IMR-90 (cell line): ENCODE results near the gene CD93.

Experiments used
- BHLHE40 ChIP-seq: fragments of 150-350 bp; IDR thresholded peaks from 2 replicates; pipeline ENCODE4 v1.6.1; 2016; ENCODE audit warnings: mild to moderate bottlenecking, low read depth, low read length
- CEBPB ChIP-seq: IDR thresholded peaks from 2 replicates; pipeline ENCODE4 v1.6.1; 2012; ENCODE audit warnings: low read depth, low read length, improper control_type of control experiment
- CHD1 ChIP-seq: IDR thresholded peaks from 2 replicates; pipeline ENCODE4 v1.6.1; 2012; ENCODE audit warnings: low read depth, low read length, improper control_type of control experiment
- CTCF ChIP-seq: conservative IDR thresholded peaks from 2 replicates; pipeline ENCODE4 v1.5.1; 2012; ENCODE audit warnings: mild to moderate bottlenecking, low read depth, low read length, improper control_type of control experiment
- FOS ChIP-seq: fragments of 150-350 bp; IDR thresholded peaks from 2 replicates; pipeline ENCODE4 v1.6.1; 2016; ENCODE audit warnings: low read depth, low read length
- MAFK ChIP-seq: IDR thresholded peaks from 2 replicates; pipeline ENCODE4 v1.6.1; 2012; ENCODE audit warnings: low read depth, low read length, improper control_type of control experiment
- MAZ ChIP-seq: IDR thresholded peaks from 2 replicates; pipeline ENCODE4 v1.6.1; 2012; ENCODE audit warnings: low read depth, mild to moderate bottlenecking, low read length, improper control_type of control experiment, moderate library complexity, borderline replicate concordance
- NFE2L2 ChIP-seq: fragments of 150-350 bp; IDR thresholded peaks from 2 replicates; pipeline ENCODE4 v1.6.1; 2016; ENCODE audit warnings: low read depth, mild to moderate bottlenecking, low read length
- POLR2A ChIP-seq: IDR thresholded peaks from 2 replicates; pipeline ENCODE4 v1.6.1; 2012; ENCODE audit warnings: mild to moderate bottlenecking, low read depth, low read length
- RAD21 ChIP-seq: IDR thresholded peaks from 2 replicates; pipeline ENCODE4 v1.6.1; 2012; ENCODE audit warnings: low read length, improper control_type of control experiment
- RCOR1 ChIP-seq: IDR thresholded peaks from 2 replicates; pipeline ENCODE4 v1.6.1; 2012; ENCODE audit warnings: mild to moderate bottlenecking, low read length, improper control_type of control experiment; ENCODE audit not compliant: insufficient replicate concordance
- RFX5 ChIP-seq: IDR thresholded peaks from 2 replicates; pipeline ENCODE4 v1.8.0; 2012; ENCODE audit warnings: low read depth, mild to moderate bottlenecking, low read length, moderate library complexity
- SMC3 ChIP-seq: fragments of 150-350 bp; IDR thresholded peaks from 2 replicates; pipeline ENCODE4 v1.6.1; 2016; ENCODE audit warnings: low read depth, mild to moderate bottlenecking, antibody characterized with exemption, low read length, moderate library complexity
- TF ChIP-seq, protein P1 (sequence below): fragments of 150-350 bp; IDR thresholded peaks from 2 replicates; pipeline ENCODE4 v1.6.1; 2017; ENCODE audit warnings: mild to moderate bottlenecking, antibody characterized with exemption, low read length, low read depth

DNA sequence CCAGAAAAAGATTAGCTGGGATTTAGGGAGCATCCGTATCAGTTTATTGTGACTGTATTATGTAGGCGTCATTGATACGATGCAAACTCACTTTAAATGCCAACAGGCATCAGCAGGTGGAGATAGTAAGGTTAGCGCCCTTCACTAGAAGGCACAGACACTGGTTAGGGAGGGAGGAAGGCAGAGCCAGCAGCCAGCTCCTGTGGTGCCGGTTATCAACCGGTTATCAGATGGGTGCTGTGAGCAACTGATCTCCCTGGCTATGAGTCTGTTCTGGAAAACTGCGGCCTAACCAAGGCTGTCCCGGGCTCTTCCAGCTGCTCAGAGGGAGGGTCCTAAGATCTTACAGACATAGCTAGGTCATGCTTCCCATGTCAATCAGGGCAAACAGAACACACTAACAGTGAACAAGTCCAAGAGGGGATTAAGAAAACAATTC, 47.5 kb upstream of the CD93 start:
- TF ChIP-seq SMC3 (no peak), RAD21 (no peak), POLR2A (no peak), CTCF (no peak), MAFK (no peak), CEBPB (no peak), MAZ (no peak), RFX5 (no peak), NFE2L2 (no peak), RCOR1 (no peak), BHLHE40 (no peak), FOS (no peak), CHD1 (no peak)
- TF ChIP-seq, protein P1, sequence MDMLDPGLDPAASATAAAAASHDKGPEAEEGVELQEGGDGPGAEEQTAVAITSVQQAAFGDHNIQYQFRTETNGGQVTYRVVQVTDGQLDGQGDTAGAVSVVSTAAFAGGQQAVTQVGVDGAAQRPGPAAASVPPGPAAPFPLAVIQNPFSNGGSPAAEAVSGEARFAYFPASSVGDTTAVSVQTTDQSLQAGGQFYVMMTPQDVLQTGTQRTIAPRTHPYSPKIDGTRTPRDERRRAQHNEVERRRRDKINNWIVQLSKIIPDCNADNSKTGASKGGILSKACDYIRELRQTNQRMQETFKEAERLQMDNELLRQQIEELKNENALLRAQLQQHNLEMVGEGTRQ: no peak
